A549 treated with DMSO at 1 μM for 4 hours (cell line): ENCODE data around the gene CYB561D2. TPM values are rescaled to one million over a fixed set of nuclear protein-coding genes. Genes with fewer than 3 reads are reported as not detected.

Experiments used
- total RNA-seq: library from RNA; stranded (reverse); fragments of 200-300 nt; extraction: Qiagen RNA extraction; gene quantifications from 5 replicates; pipeline ENCODE4 v1.2.3, GENCODE V29; 2022; ENCODE audit warnings: low read depth

The CYB561D2 gene, protein sequence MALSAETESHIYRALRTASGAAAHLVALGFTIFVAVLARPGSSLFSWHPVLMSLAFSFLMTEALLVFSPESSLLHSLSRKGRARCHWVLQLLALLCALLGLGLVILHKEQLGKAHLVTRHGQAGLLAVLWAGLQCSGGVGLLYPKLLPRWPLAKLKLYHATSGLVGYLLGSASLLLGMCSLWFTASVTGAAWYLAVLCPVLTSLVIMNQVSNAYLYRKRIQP
- total RNA-seq, result 17.2 to 23.0 TPM (median 22.0 TPM) in 5 replicates

DNA sequence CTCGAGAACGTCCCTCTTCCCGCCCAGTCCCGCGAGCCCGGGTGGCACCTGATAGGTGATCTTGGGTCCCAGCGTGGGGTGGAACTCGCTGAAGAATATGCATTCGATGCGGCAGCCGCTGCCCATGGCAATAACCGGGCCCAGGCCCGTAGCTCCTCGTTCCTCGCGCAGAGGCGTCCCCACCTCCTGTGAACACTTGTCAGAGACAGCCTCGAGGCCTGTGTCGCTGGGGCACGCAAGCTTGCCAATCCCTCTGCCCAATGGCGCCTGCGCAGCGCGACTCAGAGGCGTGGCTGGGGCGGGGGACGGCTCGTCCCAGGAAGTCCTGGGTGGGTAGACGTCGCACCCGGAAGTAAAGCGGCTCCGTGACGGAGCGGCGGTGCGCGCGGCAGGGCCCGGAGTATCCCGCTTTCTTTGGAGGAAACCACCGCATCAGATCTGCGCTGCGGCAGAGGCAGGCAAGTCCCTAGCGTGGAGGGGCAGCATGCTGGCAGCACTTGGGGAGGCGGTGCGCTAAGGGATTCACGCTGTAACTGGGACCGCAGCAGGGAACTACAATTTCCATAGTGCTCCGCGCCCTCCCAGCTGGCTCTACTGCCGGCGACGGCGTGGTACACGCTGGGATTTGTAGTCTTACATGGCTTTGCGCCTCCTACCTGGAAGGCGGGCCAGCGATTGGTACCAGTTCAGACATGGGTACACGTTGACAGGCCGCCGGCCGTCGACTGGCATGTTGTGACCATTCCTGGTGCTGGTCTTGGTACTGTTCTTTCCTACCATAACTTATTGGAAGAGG lies at the start of gene CYB561D2, which contains the start of gene NPRL2:
Gene CYB561D2 (plus strand): TSS at position 336 of the 796 bp plus-strand sequence. CDS start 572 bp downstream, outside the sequence.
Gene NPRL2 (minus strand): TSS at position 249 of the 796 bp plus-strand sequence. CDS start 123 bp downstream, at position 126.

DNA sequence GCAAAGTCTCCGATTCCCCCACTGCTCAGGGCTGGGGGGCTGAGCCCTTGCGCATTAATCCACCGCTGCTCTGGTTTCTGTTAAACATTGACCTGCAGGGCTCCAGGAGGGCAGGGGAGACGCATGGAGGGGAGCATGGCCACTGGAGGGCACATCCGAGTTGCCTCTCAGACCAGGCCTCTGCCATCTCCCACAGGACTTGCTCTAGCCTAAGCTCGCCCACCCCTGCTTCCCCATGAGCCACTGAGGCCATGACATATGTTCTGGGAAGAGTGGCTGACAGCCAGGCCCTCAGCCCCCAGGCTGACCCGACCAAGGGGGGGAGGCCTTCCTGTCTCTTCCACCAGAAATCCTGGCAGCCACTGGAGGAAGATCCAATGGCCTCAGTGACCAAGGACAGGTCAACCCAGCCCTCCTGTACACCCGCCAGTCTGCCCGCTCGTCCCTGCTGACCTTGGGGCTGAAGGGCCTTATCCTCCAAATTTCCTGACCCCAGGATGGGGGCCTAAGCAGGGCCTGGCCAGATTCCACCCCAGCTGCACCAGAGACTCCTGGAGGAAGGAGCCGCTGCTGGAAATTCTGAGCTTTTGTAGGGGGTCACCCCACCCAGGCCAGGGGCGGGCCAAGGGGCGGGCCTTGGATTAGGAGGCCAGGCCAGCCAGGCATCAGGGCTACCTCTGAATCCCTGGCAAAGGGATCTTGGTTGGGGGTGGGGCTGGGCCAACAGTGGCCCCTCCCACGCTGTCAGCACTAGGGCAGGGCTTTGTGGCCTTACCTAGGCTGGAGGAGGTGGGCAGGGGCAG lies 47.4 kb upstream of the CYB561D2 start, which contains the start of gene HYAL1:
Gene HYAL1 (minus strand): TSS at position 562 of the 803 bp plus-strand sequence. CDS start 618 bp downstream, outside the sequence.

DNA sequence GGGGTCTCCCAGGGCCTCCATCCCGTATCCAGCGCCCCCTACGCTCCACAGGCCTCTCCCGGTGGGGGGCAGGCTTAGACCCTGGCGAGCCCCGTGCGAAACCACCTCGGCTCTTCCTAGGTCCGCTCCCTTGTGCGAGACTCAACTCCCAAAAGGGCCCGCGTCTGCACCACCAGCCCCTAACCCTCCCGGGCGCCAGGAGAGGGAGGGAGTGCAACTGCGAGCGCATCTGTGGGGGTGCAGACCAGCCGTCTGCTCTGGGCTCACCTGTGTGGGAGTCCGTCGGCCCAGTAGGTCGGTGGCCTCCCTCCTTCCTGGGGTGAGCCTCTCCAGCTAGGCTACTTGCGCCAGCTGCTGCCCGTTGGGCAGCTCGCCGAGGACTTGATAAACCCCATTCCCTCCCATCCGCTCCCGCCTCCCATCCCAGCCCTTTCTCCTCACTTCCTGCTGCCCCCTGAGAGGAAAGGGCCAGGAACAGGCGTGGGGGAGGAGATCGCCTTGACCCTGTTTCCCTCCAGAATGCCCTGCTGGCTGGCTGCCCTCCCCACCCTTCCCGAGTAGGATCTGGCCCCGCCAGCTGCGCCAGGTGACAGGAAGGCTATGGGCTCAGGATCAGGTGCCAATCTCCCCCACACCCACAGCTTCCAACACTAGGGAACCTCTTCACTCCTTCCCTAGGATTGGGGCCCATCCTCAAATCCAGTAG lies 28.1 kb upstream of the CYB561D2 start, which contains the start of gene HYAL2:
Gene HYAL2 (minus strand): TSS at position 360 of the 706 bp plus-strand sequence. CDS start 2,256 bp downstream, outside the sequence.

DNA sequence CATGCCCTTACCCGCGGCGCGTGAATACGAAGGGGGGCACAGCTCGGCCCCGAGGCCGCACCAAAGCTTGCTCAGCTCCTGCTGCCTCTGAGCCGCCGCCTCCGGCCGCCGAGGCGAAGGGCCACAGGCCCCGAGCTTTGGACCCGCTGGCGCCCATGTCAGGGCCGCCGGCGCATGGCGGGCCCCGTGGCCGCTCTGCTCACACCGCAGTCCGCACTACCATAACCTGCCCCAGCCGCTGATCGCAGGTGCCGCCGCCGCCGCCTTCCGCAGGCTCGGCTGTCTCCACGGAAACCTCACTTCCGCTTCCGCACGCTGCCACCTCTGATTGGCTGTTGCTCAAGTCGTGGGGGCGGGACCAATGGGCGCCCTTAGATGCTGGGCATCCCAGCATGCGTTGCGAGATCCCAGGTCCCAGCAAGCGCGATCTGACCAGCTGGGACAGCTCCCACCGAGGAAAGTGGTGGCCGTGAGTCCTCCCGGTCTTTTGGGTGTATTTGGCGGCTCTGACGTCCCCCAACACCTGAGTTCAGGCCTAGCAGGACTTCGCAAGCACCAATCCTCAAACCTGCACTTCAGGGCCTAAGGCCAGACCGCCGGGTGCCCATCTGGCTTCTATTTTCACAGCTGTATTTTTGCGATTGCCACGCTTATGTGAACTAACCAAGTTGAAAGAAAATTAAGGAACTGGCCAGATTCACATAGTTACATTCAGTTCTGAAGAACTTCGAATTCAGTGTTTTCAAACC lies 22.5 kb upstream of the CYB561D2 start, which contains the start of gene TUSC2:
Gene TUSC2 (minus strand): TSS at position 281 of the 749 bp plus-strand sequence. CDS start 124 bp downstream, at position 157.

DNA sequence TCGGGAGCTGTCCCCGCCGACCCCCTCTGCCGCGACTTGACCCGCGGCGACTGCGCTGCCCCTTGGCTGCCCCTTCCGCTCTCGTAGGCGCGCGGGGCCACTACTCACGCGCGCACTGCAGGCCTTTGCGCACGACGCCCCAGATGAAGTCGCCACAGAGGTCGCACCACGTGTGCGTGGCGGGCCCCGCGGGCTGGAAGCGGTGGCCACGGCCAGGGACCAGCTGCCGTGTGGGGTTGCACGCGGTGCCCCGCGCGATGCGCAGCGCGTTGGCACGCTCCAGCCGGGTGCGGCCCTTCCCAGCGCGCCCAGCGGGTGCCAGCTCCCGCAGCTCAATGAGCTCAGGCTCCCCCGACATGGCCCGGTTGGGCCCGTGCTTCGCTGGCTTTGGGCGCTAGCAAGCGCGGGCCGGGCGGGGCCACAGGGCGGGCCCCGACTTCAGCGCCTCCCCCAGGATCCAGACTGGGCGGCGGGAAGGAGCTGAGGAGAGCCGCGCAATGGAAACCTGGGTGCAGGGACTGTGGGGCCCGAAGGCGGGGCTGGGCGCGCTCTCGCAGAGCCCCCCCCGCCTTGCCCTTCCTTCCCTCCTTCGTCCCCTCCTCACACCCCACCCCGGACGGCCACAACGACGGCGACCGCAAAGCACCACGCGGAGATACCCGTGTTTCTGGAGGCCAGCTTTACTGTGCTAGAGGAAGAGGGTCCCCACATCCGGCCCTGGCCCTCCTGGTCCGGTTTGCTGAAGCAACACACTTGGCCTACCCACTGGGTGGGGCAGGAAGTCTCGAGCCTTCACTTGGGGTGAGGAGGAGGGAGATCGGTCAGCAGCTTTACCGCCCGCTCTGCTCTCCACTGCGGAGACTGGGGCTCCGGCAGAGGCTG lies 10.0 kb upstream of the CYB561D2 start, which contains the start of gene RASSF1:
Gene RASSF1 (minus strand): TSS at position 389 of the 882 bp plus-strand sequence. CDS start 31 bp downstream, at position 358.

DNA sequence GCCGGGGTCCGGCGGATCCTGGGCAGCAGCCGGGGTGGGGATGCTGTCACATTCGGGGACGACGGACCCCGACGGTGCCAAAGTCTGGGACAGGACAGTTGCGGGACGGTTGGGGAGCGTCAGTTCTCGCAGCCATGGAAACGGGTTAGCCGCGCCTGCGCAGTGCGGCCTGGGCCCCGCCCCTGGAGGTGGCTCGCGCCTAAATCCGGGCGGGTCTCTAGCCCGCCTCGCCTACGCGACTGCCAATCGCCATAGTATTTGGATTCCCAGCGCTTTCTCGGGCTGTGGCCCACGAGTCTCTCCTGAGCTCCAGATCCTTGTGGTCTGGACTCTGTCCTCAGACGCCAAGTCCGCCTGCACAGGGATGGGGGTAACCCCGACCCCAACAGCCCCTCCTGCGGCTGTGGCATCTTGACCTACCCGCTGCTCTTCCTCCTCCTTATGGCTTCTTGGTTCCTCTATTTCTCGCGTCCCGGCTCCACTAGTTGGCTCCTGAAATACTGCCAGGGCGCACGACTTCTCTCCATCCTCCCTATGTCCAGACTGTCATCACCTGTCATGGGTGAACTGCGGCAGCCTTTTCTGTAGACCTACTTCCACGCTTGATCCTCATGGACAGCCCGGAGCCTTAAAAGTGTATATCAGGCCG lies 5.0 kb upstream of the CYB561D2 start, which contains the start of gene ZMYND10:
Gene ZMYND10 (minus strand): TSS at position 147 of the 649 bp plus-strand sequence. CDS start 153 bp downstream, outside the sequence.

DNA sequence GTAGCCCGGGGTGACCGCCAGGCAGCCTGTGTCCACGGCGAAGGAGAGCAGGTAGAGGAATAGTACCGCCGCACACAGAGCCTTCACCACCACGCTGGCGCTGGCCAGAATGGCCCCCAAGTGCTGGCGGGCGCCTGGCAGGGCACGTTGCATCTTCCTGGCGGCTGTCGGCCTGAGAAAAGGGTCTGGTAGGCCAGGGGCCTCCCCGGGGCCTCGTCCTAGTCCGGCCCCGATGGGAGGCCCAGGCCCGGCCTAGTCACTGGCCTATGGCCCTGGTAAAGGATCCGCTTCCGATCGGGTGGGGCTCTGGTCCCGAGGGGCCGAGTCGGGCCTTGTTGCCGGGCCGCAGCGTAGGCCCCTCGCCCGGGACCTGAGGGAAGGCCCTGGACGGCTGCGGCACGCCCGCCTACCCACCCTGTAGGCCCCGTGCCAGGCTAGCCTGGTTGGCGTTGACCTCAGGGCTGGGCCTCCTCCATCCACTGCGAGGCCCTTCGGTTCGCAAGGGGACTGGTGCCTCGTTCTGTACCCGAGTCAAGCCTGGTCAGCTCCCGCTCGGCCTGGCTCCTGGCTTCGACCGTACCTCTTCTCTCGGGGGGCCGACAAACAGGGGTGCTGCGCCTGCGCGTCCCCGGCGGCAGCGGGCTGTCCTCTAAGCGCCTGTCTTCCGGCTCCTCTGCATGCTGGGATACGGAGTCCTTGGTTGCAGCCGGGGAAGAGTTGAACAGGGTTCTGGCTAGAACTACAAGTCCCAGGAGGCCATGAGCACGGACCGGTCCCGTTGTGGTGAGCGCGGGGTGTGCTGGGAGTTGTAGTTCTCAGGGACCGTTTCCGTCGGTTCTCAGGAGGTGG lies 8.5 kb downstream of the CYB561D2 start, which contains the start of gene TMEM115:
Gene TMEM115 (minus strand): TSS at position 611 of the 849 bp plus-strand sequence. CDS start 458 bp downstream, at position 153.

Other genes starting within 250 kb of the CYB561D2 start
- gene SEMA3F, start 195.5 kb upstream of the CYB561D2 start, total RNA-seq, result 7.7 to 9.8 TPM (median 9.3 TPM) in 5 replicates
- gene GNAT1, start 159.3 kb upstream of the CYB561D2 start, total RNA-seq, result 0.09 TPM in 1 of 5 replicates, not detected in the others
- gene SLC38A3, start 145.6 kb upstream of the CYB561D2 start, total RNA-seq, result 0.07 TPM in 1 of 5 replicates, not detected in the others
- gene GNAI2, start 114.7 kb upstream of the CYB561D2 start, total RNA-seq, result 34.6 to 46.7 TPM (median 40.0 TPM) in 5 replicates
- 6.7 to 8.1 TPM (median 6.9 TPM) in 5 replicates for gene SEMA3B, start 81.7 kb upstream of the CYB561D2 start, total RNA-seq
- gene LSMEM2, start 71.8 kb upstream of the CYB561D2 start, total RNA-seq, result 0.05 to 0.06 TPM in 2 of 5 replicates, not detected in the others
- 75.3 to 98.9 TPM (median 94.1 TPM) in 5 replicates for gene IFRD2, start 58.4 kb upstream of the CYB561D2 start, total RNA-seq
- 6.7 to 10.9 TPM (median 8.1 TPM) in 5 replicates for gene HYAL3, start 51.5 kb upstream of the CYB561D2 start, total RNA-seq
- 4.8 to 6.7 TPM (median 5.1 TPM) in 5 replicates for gene NAA80, start 51.5 kb upstream of the CYB561D2 start, total RNA-seq
- gene HYAL1, start 47.3 kb upstream of the CYB561D2 start, total RNA-seq, result 0.28 to 0.45 TPM (median 0.33 TPM) in 5 replicates
- 19.8 to 26.8 TPM (median 22.6 TPM) in 5 replicates for gene HYAL2, start 28.1 kb upstream of the CYB561D2 start, total RNA-seq
- gene TUSC2, start 22.6 kb upstream of the CYB561D2 start, total RNA-seq, result 25.9 to 35.4 TPM (median 33.7 TPM) in 5 replicates
- 18.0 to 19.6 TPM (median 19.3 TPM) in 5 replicates for gene RASSF1, start 10.0 kb upstream of the CYB561D2 start, total RNA-seq
- gene ZMYND10, start 5.1 kb upstream of the CYB561D2 start, total RNA-seq, result 0.53 to 1.2 TPM (median 1.00 TPM) in 5 replicates
- 12.8 to 14.0 TPM (median 13.3 TPM) in 5 replicates for gene NPRL2, start 87 bp upstream of the CYB561D2 start, total RNA-seq
- 40.0 to 48.2 TPM (median 43.0 TPM) in 5 replicates for gene TMEM115, start 8.7 kb downstream of the CYB561D2 start, total RNA-seq
- 0.36 to 0.78 TPM (median 0.42 TPM) in 5 replicates for gene CACNA2D2, start 152.8 kb downstream of the CYB561D2 start, total RNA-seq
- 2.2 to 3.1 TPM (median 2.8 TPM) in 5 replicates for gene C3orf18, start 216.9 kb downstream of the CYB561D2 start, total RNA-seq
- 3.5 to 7.6 TPM (median 7.0 TPM) in 5 replicates for gene HEMK1, start 218.7 kb downstream of the CYB561D2 start, total RNA-seq